Panc1 (cell line): ENCODE results near the gene C10orf143. TPM values are rescaled to one million over a fixed set of nuclear protein-coding genes. Genes with fewer than 3 reads are reported as not detected.

ENCODE experiments used
- ATAC-seq: fragments of 200-7000 bp; cut with Tn5 transposase; 2 replicates; pipeline ENCODE4 v1.9.1; 2020; ENCODE audit warnings: mild to moderate bottlenecking, moderate library complexity
- BruUV-seq: library from RNA; stranded (reverse); fragments of 400-500 nt; replicated peaks from 2 replicates; lab custom pipeline; 2021; lab: Mats Ljungman, UMichigan
- CTCF ChIA-PET: fragments of 300-600 bp; sonication (Branson Sonifier 250); formaldehyde crosslinking; loops from one replicate; lab custom pipeline; 2022; ENCODE audit warnings: antibody characterized with exemption; lab: Charles Lee
- POLR2A ChIA-PET: fragments of 300-600 bp; sonication (Branson Sonifier 250); formaldehyde crosslinking; loops from one replicate; lab custom pipeline; 2022; ENCODE audit warnings: antibody characterized with exemption; lab: Charles Lee
- DNase-seq: peaks from one replicate; pipeline ENCODE4 v3.0.0-alpha.2; 2010; ENCODE audit warnings: low read depth, low spot score
- H3K27ac ChIP-seq: 2 replicates; pipeline ENCODE4 v1.5.1; 2011; ENCODE audit warnings: mild to moderate bottlenecking, low read length, inconsistent platforms
- H3K27me3 ChIP-seq: fragments of 200-500 bp; sonication (Bioruptor generic); 2 replicates; pipeline ENCODE4 v1.6.0; 2014; ENCODE audit warnings: low read length, inconsistent platforms; ENCODE audit not compliant: control insufficient read depth, insufficient read depth
- H3K36me3 ChIP-seq: fragments of 200-500 bp; sonication (Bioruptor generic); 2 replicates; pipeline ENCODE4 v1.5.1; 2014; ENCODE audit warnings: inconsistent platforms, mild to moderate bottlenecking, low read length, moderate library complexity; ENCODE audit not compliant: control insufficient read depth, insufficient read depth
- H3K4me1 ChIP-seq: 2 replicates; pipeline ENCODE4 v1.5.1; 2011; ENCODE audit warnings: inconsistent platforms, mild to moderate bottlenecking, low read length, moderate library complexity; ENCODE audit not compliant: control insufficient read depth, insufficient read depth
- H3K4me3 ChIP-seq, 2 experiments: 2 replicates each; pipeline ENCODE4 v1.5.1; 2011 to 2012; ENCODE audit warnings: low read depth in 2 of 2, low read length in 2 of 2, mild to moderate bottlenecking in 2 of 2, inconsistent platforms in 1 of 2, moderate library complexity in 1 of 2
- H3K9me3 ChIP-seq: fragments of 200-500 bp; sonication (Bioruptor generic); 2 replicates; pipeline ENCODE4 v1.5.1; 2014; ENCODE audit warnings: low read depth, mild to moderate bottlenecking, inconsistent platforms, low read length, moderate library complexity; ENCODE audit not compliant: control insufficient read depth, insufficient read depth
- POLR2AphosphoS5 ChIP-seq: IDR thresholded peaks from 2 replicates; pipeline ENCODE4 v1.6.1; 2012; ENCODE audit warnings: mild to moderate bottlenecking, low read depth, low read length, moderate library complexity
- SIN3A ChIP-seq: IDR thresholded peaks from 2 replicates; pipeline ENCODE4 v1.6.1; 2012; ENCODE audit warnings: low read depth, mild to moderate bottlenecking, low read length, moderate library complexity, borderline replicate concordance; ENCODE audit not compliant: insufficient read depth
- TCF7L2 ChIP-seq: IDR thresholded peaks from 2 replicates; pipeline ENCODE4 v1.6.1; 2011; ENCODE audit warnings: mild to moderate bottlenecking, low read depth, low read length, inconsistent platforms
- in situ Hi-C: cut with HindIII; loops from 2 replicates; pipeline ENCODE4 v1.10.0; 2016; ENCODE audit warnings: low sequenced_read_pairs, low pct_unique_long_range_greater_than_20kb
- intact Hi-C: fragments of 100-400 bp; cut with micrococcal nuclease; formaldehyde crosslinking; loops from one replicate; pipeline ENCODE4 v1.10.0; 2022; ENCODE audit not compliant: unreplicated experiment
- total RNA-seq: library from RNA; stranded (reverse); gene quantifications from one replicate; pipeline ENCODE4 v1.2.1, GENCODE V29; 2021; ENCODE audit not compliant: unreplicated experiment
- TF ChIP-seq, protein P1 (sequence below), 2 experiments: IDR thresholded peaks; 2 replicates each; pipeline ENCODE4 v1.6.1; 2011 to 2012; ENCODE audit warnings: low read depth in 2 of 2, control low read depth in 1 of 2, low read length in 1 of 2, mild to moderate bottlenecking in 1 of 2, moderate library complexity in 1 of 2; ENCODE audit not compliant: insufficient read depth in 1 of 2
- TF ChIP-seq, protein P2 (sequence below): fragments of 450-650 bp; IDR thresholded peaks from 2 replicates; pipeline ENCODE4 v1.5.1; 2017; ENCODE audit warnings: mild to moderate bottlenecking

The C10orf143 gene
- total RNA-seq, 1 experiment from 2014 or later, result 1.0 TPM

DNA sequence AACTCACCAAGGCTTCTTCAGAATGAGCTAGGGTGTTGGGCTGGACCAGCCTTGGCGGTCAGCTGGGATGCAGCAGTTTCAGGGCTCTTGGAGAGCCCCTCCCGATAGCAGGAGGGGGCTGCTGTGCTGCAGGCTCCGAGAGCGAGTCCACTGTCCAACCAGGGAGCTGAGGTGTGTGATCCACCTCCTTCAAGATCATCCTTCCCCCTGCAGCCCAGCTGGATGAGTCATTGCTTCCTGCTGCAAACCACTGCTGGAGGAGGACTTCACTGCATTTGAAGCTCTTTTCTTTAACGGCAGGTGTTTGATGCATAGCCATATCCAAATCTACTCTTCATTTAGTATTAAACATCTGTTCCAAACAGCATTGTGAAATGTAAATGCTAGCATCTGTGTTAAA is 92.4 kb downstream of the C10orf143 start:
- POLR2A ChIA-PET, result interaction anchor here (0.5 kb wide), 1 partner anchor 1915 kb away, joined by 3 read pairs; no protein-coding TSS in a partner anchor
- BruUV-seq, result no TSS peak
- ATAC-seq, result no peak
- no peaks in the 10 kb centered on the region for H3K9me3 ChIP-seq
- no peaks in the 10 kb centered on the region for H3K27me3 ChIP-seq
- H3K36me3 ChIP-seq, result no peaks in the 10 kb centered on the region
- H3K4me1 ChIP-seq, result no peaks in the 10 kb centered on the region
- H3K27ac ChIP-seq, result no peak overlapping the region
- CTCF ChIA-PET, result no interaction called here
- TF ChIP-seq, protein P1, sequence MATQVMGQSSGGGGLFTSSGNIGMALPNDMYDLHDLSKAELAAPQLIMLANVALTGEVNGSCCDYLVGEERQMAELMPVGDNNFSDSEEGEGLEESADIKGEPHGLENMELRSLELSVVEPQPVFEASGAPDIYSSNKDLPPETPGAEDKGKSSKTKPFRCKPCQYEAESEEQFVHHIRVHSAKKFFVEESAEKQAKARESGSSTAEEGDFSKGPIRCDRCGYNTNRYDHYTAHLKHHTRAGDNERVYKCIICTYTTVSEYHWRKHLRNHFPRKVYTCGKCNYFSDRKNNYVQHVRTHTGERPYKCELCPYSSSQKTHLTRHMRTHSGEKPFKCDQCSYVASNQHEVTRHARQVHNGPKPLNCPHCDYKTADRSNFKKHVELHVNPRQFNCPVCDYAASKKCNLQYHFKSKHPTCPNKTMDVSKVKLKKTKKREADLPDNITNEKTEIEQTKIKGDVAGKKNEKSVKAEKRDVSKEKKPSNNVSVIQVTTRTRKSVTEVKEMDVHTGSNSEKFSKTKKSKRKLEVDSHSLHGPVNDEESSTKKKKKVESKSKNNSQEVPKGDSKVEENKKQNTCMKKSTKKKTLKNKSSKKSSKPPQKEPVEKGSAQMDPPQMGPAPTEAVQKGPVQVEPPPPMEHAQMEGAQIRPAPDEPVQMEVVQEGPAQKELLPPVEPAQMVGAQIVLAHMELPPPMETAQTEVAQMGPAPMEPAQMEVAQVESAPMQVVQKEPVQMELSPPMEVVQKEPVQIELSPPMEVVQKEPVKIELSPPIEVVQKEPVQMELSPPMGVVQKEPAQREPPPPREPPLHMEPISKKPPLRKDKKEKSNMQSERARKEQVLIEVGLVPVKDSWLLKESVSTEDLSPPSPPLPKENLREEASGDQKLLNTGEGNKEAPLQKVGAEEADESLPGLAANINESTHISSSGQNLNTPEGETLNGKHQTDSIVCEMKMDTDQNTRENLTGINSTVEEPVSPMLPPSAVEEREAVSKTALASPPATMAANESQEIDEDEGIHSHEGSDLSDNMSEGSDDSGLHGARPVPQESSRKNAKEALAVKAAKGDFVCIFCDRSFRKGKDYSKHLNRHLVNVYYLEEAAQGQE (IDR thresholded peaks at IDR 0.05; ENCODE audit: insufficient read depth in 1 of 2, low read depth in 2 of 2, low read length in 1 of 2), result no peak
- no peak for TF ChIP-seq POLR2AphosphoS5
- no peak for DNase-seq
- in situ Hi-C loops (no loop called here), intact Hi-C loops (no loop called here)
- no peak overlapping the region for H3K4me3 ChIP-seq

DNA sequence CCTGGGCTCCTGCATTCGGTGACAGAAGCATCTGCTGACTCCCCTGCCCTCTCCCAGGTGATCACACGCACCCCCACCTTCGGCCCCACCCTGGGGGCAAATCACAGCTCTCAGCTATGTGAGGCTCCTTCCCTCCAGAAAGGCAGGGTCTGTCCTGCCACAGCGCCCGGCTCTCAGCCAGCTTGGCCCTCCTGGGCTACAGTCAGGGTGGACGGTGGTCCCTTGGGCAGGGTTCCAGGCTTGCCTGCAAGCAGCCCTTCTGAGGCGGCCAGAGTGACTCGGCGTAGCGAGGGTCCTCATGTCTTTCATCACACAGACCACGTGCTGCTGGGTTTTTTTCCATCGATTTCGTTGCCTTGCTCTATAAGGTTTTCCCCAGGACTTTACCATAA is 93.0 kb downstream of the C10orf143 start:
- DNase-seq (no peak), ATAC-seq (no peak)
- Histone ChIP-seq H3K27me3 (no peaks in the 10 kb centered on the region), H3K27ac (no peak overlapping the region), H3K4me1 (no peaks in the 10 kb centered on the region), H3K9me3 (no peaks in the 10 kb centered on the region), H3K36me3 (no peaks in the 10 kb centered on the region), H3K4me3 (no peak overlapping the region)
- CTCF ChIA-PET, result no interaction called here
- in situ Hi-C loops, result no loop called here
- POLR2A ChIA-PET, result no interaction called here
- intact Hi-C loops, result no loop called here
- TF ChIP-seq POLR2AphosphoS5, result no peak
- TF ChIP-seq, protein P2, sequence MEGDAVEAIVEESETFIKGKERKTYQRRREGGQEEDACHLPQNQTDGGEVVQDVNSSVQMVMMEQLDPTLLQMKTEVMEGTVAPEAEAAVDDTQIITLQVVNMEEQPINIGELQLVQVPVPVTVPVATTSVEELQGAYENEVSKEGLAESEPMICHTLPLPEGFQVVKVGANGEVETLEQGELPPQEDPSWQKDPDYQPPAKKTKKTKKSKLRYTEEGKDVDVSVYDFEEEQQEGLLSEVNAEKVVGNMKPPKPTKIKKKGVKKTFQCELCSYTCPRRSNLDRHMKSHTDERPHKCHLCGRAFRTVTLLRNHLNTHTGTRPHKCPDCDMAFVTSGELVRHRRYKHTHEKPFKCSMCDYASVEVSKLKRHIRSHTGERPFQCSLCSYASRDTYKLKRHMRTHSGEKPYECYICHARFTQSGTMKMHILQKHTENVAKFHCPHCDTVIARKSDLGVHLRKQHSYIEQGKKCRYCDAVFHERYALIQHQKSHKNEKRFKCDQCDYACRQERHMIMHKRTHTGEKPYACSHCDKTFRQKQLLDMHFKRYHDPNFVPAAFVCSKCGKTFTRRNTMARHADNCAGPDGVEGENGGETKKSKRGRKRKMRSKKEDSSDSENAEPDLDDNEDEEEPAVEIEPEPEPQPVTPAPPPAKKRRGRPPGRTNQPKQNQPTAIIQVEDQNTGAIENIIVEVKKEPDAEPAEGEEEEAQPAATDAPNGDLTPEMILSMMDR, result no peak
- TF ChIP-seq TCF7L2, result no peak
- no peak for TF ChIP-seq SIN3A
- TF ChIP-seq, protein P1 (IDR thresholded peaks at IDR 0.05; ENCODE audit: insufficient read depth in 1 of 2, low read depth in 2 of 2, low read length in 1 of 2), result no peak
- BruUV-seq, result no TSS peak
